Measurements from ENCODE around the gene USE1. TPM values are rescaled to one million over a fixed set of nuclear protein-coding genes. Genes with fewer than 3 reads are reported as not detected.

USE1 gene
- total and polyA plus RNA-seq, 2 experiments from 2014 or later: 15.5 to 19.4 TPM

DNA sequence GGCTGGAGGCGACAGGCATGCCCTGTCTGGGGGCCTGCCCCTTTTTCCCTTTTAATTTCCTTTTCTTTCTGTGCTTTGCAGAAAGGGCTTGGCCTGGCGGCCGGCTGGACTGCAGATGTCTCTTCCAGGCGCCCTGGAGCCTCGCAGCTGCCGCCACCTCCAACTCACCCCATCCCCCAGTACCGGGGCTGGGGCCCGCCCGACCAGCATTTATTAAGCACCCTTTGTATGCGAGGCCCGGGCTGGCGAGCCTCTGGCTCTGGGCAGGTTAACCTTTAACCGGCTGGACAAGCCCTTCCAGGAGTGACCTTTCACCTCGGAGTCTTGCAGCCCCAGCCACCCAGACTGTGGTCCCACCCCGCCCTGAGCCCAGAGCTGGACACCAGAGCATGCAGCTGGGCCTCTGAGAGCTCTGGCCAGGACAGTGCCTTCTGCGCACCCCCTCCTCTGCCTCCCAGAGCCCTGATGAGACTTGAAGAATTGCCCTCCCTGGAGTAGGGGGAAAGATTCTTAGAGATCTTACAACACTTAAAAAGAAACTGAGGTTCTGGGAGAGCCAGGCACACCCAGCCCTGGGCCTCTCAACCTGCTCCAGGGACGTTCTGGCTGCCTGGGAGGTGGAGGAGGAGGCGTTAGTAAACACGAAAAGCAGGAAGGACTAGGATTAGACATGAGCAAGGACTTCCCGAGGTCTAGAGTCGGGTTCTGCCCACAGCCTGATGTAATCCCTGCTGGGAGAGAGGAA is 31.7 kb downstream of the USE1 start:
- H2AFZ ChIP-seq: peak overlapping the region; percentile 38; the same call in 1 of the 2 replicates

DNA sequence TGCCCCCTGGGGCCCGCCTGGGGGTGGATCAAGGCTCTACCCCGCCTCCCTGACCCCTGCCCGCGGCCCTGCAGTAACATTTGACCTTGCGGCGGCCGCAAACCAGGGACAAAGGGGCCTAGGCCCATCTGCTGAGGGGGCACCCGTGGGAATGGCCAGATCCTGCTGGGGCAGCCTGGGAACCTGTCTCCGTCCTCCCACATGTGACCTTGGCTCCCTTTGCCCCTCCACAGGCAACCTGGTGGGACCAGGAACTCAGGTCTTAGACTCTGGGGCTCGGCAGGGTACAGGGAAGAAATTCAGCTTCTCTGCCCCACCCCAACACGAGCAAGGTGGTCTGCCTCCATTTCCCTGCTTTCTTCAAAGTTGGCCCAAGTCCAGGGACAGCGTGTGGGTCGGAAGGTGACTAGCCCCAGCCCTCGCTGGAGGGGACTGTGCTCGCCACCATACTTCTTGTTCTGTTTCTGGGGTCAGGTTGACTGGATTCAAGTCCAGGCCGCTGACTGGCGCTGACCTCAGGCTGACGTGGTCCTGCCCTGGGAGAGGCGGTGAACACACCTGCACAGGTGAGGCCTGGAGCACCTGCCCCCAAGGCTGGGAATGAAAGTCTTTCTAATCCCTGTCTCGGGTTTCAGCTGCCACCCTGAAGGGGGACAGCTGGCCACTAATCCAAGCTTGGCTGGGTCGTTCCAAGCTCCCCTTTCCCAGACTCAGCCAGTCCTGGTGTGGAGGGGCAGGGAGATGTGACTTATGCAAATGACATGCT is 33.0 kb downstream of the USE1 start:
- Histone ChIP-seq H4K20me1 (replicated peaks; ENCODE audit: insufficient read depth) (peaks cover 8% of the 10 kb centered on the region; the same call in 1 of the 2 replicates), H3K27me3 (ENCODE audit: insufficient read depth) (no peaks in the 10 kb centered on the region), H3K27ac (ENCODE audit: low read depth) (peak overlapping the region; percentile 99), H3K9me2 (ENCODE audit: insufficient read depth) (no peaks in the 10 kb centered on the region), H3K4me3 (peak overlapping the region; percentile 75; the same call in 1 of the 2 replicates), H3K79me2 (replicated peaks; ENCODE audit: insufficient read depth) (peaks cover 20% of the 10 kb centered on the region), H3K4me2 (peak overlapping the region; percentile 78), H3K36me3 (ENCODE audit: insufficient read depth) (no peaks in the 10 kb centered on the region), H3K4me1 (ENCODE audit: insufficient read depth) (peaks cover 32% of the 10 kb centered on the region), H3F3A (replicated peaks; ENCODE audit: low read depth) (peaks cover 29% of the 10 kb centered on the region), H2AFZ (no peak overlapping the region)
- peak; percentile 39 for ATAC-seq
- DNase-seq (ENCODE audit: low spot score): peak; percentile 91
- peak overlapping the region; percentile 97 for H3K27ac Mint-ChIP-seq
- peaks cover 27% of the 10 kb centered on the region for H3K27me3 Mint-ChIP-seq (ENCODE audit: insufficient read depth, low read depth, poor library complexity)
- H3K4me1 Mint-ChIP-seq: peaks cover 26% of the 10 kb centered on the region
- H3K36me3 Mint-ChIP-seq (ENCODE audit: low read depth): peaks cover 5% of the 10 kb centered on the region
- H3K9me3 Mint-ChIP-seq: no peaks in the 10 kb centered on the region
- peak overlapping the region; percentile 56 for H3K4me3 Mint-ChIP-seq
- TF ChIP-seq ZNF331 (CRISPR knock-in tag; IDR thresholded peaks at IDR 0.05; ENCODE audit: low read depth) (no peak), EZH2 (IDR thresholded peaks at IDR 0.05; ENCODE audit: low read depth, unreplicated experiment) (no peak), NANOG (IDR thresholded peaks at IDR 0.05; ENCODE audit: borderline replicate concordance) (no peak), ZNF114 (CRISPR knock-in tag; IDR thresholded peaks at IDR 0.05) (no peak), POLR2AphosphoS5 (IDR thresholded peaks at IDR 0.05; ENCODE audit: low read depth) (peak; percentile 22; the same call in 1 of the 2 replicates), JUNB (IDR thresholded peaks at IDR 0.05; ENCODE audit: unreplicated experiment) (no peak), CREB1 (CRISPR knock-in tag; IDR thresholded peaks at IDR 0.05; ENCODE audit: low read depth) (peak; percentile 59; the same call in 1 of the 2 replicates)
- TF ChIP-seq, protein P1, sequence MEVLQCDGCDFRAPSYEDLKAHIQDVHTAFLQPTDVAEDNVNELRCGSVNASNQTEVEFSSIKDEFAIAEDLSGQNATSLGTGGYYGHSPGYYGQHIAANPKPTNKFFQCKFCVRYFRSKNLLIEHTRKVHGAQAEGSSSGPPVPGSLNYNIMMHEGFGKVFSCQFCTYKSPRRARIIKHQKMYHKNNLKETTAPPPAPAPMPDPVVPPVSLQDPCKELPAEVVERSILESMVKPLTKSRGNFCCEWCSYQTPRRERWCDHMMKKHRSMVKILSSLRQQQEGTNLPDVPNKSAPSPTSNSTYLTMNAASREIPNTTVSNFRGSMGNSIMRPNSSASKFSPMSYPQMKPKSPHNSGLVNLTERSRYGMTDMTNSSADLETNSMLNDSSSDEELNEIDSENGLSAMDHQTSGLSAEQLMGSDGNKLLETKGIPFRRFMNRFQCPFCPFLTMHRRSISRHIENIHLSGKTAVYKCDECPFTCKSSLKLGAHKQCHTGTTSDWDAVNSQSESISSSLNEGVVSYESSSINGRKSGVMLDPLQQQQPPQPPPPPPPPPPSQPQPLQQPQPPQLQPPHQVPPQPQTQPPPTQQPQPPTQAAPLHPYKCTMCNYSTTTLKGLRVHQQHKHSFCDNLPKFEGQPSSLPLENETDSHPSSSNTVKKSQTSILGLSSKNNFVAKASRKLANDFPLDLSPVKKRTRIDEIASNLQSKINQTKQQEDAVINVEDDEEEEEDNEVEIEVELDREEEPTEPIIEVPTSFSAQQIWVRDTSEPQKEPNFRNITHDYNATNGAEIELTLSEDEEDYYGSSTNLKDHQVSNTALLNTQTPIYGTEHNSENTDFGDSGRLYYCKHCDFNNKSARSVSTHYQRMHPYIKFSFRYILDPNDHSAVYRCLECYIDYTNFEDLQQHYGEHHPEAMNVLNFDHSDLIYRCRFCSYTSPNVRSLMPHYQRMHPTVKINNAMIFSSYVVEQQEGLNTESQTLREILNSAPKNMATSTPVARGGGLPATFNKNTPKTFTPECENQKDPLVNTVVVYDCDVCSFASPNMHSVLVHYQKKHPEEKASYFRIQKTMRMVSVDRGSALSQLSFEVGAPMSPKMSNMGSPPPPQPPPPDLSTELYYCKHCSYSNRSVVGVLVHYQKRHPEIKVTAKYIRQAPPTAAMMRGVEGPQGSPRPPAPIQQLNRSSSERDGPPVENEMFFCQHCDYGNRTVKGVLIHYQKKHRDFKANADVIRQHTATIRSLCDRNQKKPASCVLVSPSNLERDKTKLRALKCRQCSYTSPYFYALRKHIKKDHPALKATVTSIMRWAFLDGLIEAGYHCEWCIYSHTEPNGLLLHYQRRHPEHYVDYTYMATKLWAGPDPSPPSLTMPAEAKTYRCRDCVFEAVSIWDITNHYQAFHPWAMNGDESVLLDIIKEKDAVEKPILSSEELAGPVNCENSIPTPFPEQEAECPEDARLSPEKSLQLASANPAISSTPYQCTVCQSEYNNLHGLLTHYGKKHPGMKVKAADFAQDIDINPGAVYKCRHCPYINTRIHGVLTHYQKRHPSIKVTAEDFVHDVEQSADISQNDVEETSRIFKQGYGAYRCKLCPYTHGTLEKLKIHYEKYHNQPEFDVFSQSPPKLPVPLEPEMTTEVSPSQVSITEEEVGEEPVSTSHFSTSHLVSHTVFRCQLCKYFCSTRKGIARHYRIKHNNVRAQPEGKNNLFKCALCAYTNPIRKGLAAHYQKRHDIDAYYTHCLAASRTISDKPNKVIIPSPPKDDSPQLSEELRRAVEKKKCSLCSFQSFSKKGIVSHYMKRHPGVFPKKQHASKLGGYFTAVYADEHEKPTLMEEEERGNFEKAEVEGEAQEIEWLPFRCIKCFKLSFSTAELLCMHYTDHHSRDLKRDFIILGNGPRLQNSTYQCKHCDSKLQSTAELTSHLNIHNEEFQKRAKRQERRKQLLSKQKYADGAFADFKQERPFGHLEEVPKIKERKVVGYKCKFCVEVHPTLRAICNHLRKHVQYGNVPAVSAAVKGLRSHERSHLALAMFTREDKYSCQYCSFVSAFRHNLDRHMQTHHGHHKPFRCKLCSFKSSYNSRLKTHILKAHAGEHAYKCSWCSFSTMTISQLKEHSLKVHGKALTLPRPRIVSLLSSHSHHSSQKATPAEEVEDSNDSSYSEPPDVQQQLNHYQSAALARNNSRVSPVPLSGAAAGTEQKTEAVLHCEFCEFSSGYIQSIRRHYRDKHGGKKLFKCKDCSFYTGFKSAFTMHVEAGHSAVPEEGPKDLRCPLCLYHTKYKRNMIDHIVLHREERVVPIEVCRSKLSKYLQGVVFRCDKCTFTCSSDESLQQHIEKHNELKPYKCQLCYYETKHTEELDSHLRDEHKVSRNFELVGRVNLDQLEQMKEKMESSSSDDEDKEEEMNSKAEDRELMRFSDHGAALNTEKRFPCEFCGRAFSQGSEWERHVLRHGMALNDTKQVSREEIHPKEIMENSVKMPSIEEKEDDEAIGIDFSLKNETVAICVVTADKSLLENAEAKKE (CRISPR knock-in tag; IDR thresholded peaks at IDR 0.05): no peak
- TF ChIP-seq, protein P2, sequence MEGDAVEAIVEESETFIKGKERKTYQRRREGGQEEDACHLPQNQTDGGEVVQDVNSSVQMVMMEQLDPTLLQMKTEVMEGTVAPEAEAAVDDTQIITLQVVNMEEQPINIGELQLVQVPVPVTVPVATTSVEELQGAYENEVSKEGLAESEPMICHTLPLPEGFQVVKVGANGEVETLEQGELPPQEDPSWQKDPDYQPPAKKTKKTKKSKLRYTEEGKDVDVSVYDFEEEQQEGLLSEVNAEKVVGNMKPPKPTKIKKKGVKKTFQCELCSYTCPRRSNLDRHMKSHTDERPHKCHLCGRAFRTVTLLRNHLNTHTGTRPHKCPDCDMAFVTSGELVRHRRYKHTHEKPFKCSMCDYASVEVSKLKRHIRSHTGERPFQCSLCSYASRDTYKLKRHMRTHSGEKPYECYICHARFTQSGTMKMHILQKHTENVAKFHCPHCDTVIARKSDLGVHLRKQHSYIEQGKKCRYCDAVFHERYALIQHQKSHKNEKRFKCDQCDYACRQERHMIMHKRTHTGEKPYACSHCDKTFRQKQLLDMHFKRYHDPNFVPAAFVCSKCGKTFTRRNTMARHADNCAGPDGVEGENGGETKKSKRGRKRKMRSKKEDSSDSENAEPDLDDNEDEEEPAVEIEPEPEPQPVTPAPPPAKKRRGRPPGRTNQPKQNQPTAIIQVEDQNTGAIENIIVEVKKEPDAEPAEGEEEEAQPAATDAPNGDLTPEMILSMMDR (conservative IDR thresholded peaks at IDR 0.05; ENCODE audit: low read depth in 2 of 2): no peak

More for the DNA sequence above, 31.7 kb downstream of the USE1 start:
- Histone ChIP-seq H3F3A (replicated peaks; ENCODE audit: low read depth) (peaks cover 33% of the 10 kb centered on the region), H3K4me1 (ENCODE audit: insufficient read depth) (peaks cover 36% of the 10 kb centered on the region), H3K36me3 (ENCODE audit: insufficient read depth) (no peaks in the 10 kb centered on the region), H3K4me2 (peak overlapping the region; percentile 78), H3K27me3 (ENCODE audit: insufficient read depth) (no peaks in the 10 kb centered on the region), H3K9me2 (ENCODE audit: insufficient read depth) (no peaks in the 10 kb centered on the region), H3K79me2 (replicated peaks; ENCODE audit: insufficient read depth) (peaks cover 33% of the 10 kb centered on the region), H4K20me1 (replicated peaks; ENCODE audit: insufficient read depth) (peaks cover 12% of the 10 kb centered on the region; the same call in 1 of the 2 replicates), H3K4me3 (peak overlapping the region; percentile 75), H3K27ac (ENCODE audit: low read depth) (peak overlapping the region; percentile 99)
- peak overlapping the region; percentile 85 for H3K4me3 Mint-ChIP-seq
- peaks cover 35% of the 10 kb centered on the region for H3K4me1 Mint-ChIP-seq
- ATAC-seq (peak; percentile 5), DNase-seq (ENCODE audit: low spot score) (peak; percentile 59)
- no peaks in the 10 kb centered on the region for H3K9me3 Mint-ChIP-seq
- peaks cover 27% of the 10 kb centered on the region for H3K27me3 Mint-ChIP-seq (ENCODE audit: insufficient read depth, low read depth, poor library complexity)
- TF ChIP-seq EZH2phosphoT487 (IDR thresholded peaks at IDR 0.05; ENCODE audit: unreplicated experiment): no peak
- H3K36me3 Mint-ChIP-seq (ENCODE audit: low read depth): peaks cover 7% of the 10 kb centered on the region
- peak overlapping the region; percentile 78 for H3K27ac Mint-ChIP-seq

Data from GM23338 (cell line).